HepG2 (cell line): Measurements from ENCODE around the gene BLOC1S4. TPM values are rescaled to one million over a fixed set of nuclear protein-coding genes. Genes with fewer than 3 reads are reported as not detected.

ENCODE experiments used
- ATF3 ChIP-seq: sonication (generic); formaldehyde crosslinking; IDR thresholded peaks from 2 replicates; pipeline ENCODE4 v1.4.0; 2020; ENCODE audit warnings: missing genetic modification reagents
- BHLHE40 ChIP-seq: IDR thresholded peaks from 2 replicates; pipeline ENCODE4 v1.6.1; 2011; ENCODE audit warnings: low read length, improper control_type of control experiment
- DZIP1 ChIP-seq: sonication (generic); formaldehyde crosslinking; IDR thresholded peaks from 2 replicates; pipeline ENCODE4 v1.5.0; 2020; ENCODE audit warnings: mild to moderate bottlenecking, missing genetic modification reagents
- FOSL2 ChIP-seq: sonication (generic); formaldehyde crosslinking; IDR thresholded peaks from 2 replicates; pipeline ENCODE4 v1.4.0; 2020; ENCODE audit warnings: missing genetic modification reagents
- HNRNPL ChIP-seq: fragments of 200-400 bp; formaldehyde crosslinking; IDR thresholded peaks from 2 replicates; pipeline ENCODE4 v1.6.1; 2017; ENCODE audit warnings: mild to moderate bottlenecking, low read depth, low read length
- HOXA3 ChIP-seq: sonication (generic); formaldehyde crosslinking; IDR thresholded peaks from 2 replicates; pipeline ENCODE4 v1.5.0; 2020; ENCODE audit warnings: missing genetic modification reagents
- MED1 ChIP-seq: sonication (generic); formaldehyde crosslinking; IDR thresholded peaks from 2 replicates; pipeline ENCODE4 v1.4.0; 2020; ENCODE audit warnings: missing genetic modification reagents
- RAD51 ChIP-seq: fragments of 450-650 bp; IDR thresholded peaks from 2 replicates; pipeline ENCODE4 v1.6.1; 2016; ENCODE audit warnings: borderline replicate concordance
- SYNCRIP ChIP-seq: fragments of 200-400 bp; formaldehyde crosslinking; IDR thresholded peaks from 2 replicates; pipeline ENCODE4 v1.6.1; 2018; ENCODE audit warnings: mild to moderate bottlenecking, low read depth, low read length; ENCODE audit not compliant: insufficient read depth
- TOE1 ChIP-seq: sonication (generic); formaldehyde crosslinking; IDR thresholded peaks from 2 replicates; pipeline ENCODE4 v1.4.0; 2020; ENCODE audit warnings: mild to moderate bottlenecking, missing genetic modification reagents
- ZNF430 ChIP-seq: sonication (generic); formaldehyde crosslinking; IDR thresholded peaks from 2 replicates; pipeline ENCODE4 v1.9.0; 2021; ENCODE audit warnings: mild to moderate bottlenecking, missing genetic modification reagents
- ZNF546 ChIP-seq: sonication (generic); formaldehyde crosslinking; conservative IDR thresholded peaks from 2 replicates; pipeline ENCODE4 v1.8.1; 2023; ENCODE audit warnings: mild to moderate bottlenecking, missing genetic modification reagents
- ZNF549 ChIP-seq: sonication (generic); formaldehyde crosslinking; IDR thresholded peaks from 2 replicates; pipeline ENCODE4 v1.5.0; 2020; ENCODE audit warnings: missing genetic modification reagents
- ZNF660 ChIP-seq: sonication (generic); formaldehyde crosslinking; IDR thresholded peaks from 2 replicates; pipeline ENCODE4 v1.5.1; 2020; ENCODE audit warnings: mild to moderate bottlenecking, low read depth, missing genetic modification reagents, borderline replicate concordance
- ZNF766 ChIP-seq: sonication (generic); formaldehyde crosslinking; IDR thresholded peaks from 2 replicates; pipeline ENCODE4 v1.5.0; 2020; ENCODE audit warnings: missing genetic modification reagents, borderline replicate concordance
- polyA plus RNA-seq, 8 experiments: library from polyadenylated mRNA; depleted of rRNA in 3 of 8; stranded (reverse) in 7 of 8; unstranded in 1 of 8; fragments of >200 nt; fragmentation: Illumina TruSeq in 4 of 8; extraction: Trizol in 4 of 8; gene quantifications; 2 replicates each; pipeline versions ENCODE4 v1.2.1 to v1.2.3, GENCODE V29; 2011 to 2016; ENCODE audit warnings: low read depth in 4 of 8, missing spikeins in 1 of 8, mixed read lengths in 1 of 8; ENCODE audit not compliant: insufficient read depth in 1 of 8
- total RNA-seq, 5 experiments: library from RNA; depleted of rRNA; stranded (reverse); fragments of >200 nt; fragmentation: Illumina TruSeq; extraction: Trizol; gene quantifications; 2 replicates each; pipeline ENCODE4 v1.2.3, GENCODE V29; 2016; ENCODE audit warnings: low read depth in 1 of 5
- TF ChIP-seq, protein P1 (sequence below): sonication (generic); formaldehyde crosslinking; IDR thresholded peaks from 2 replicates; pipeline ENCODE4 v1.5.0; 2020; ENCODE audit warnings: mild to moderate bottlenecking, missing genetic modification reagents, borderline replicate concordance
- TF ChIP-seq, protein P2 (sequence below): sonication (generic); formaldehyde crosslinking; IDR thresholded peaks from 2 replicates; pipeline ENCODE4 v1.4.0; 2020; ENCODE audit warnings: low read depth, mild to moderate bottlenecking, missing genetic modification reagents

BLOC1S4 gene
- total and polyA plus RNA-seq, 2 of the 13 experiments (the other 11 are each of a cell fraction or from before 2014, with no cell fraction given), result 15.5 to 20.9 TPM

DNA sequence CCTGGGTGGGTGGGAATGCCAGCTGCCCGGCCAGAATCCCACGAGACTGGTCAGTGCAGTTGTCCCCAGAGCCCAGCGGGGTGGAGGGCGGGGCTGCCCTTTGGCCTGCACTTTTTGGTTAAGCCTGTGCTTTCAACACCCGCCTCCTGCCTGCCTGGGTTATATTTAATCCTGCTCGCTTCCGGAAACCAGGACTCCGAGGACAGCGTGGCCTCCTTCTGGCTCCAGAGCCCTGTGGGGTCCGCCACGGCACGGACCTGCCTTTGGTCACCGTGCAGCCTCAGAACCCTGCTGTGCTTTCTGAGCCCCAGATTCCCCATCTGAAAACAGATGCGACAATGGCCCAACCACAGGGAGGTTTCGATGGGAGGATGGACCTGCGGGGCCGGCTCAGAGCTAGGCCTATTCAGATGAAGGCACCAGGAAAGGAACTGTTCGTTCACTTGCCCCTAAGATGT lies 37.2 kb downstream of the BLOC1S4 start (continued):
- TF ChIP-seq SYNCRIP (no peak), BHLHE40 (peak; percentile 26; the same call in 1 of the 2 replicates), ZNF660 (CRISPR knock-in tag) (no peak), ZNF430 (CRISPR knock-in tag) (peak; percentile 88; the same call in 1 of the 2 replicates), DZIP1 (peak; percentile 50; the same call in 1 of the 2 replicates), ZNF549 (CRISPR knock-in tag) (no peak), ZNF766 (CRISPR knock-in tag) (no peak), ATF3 (CRISPR knock-in tag) (no peak), FOSL2 (peak; percentile 38), HNRNPL (peak; percentile 89), HOXA3 (CRISPR knock-in tag) (peak; percentile 85), ZNF546 (CRISPR knock-in tag) (0 out of 2 replicates have a peak, but pooled peaks have one; percentile 42), RAD51 (no peak), MED1 (peak; percentile 93), TOE1 (no peak)
- TF ChIP-seq, protein P1, sequence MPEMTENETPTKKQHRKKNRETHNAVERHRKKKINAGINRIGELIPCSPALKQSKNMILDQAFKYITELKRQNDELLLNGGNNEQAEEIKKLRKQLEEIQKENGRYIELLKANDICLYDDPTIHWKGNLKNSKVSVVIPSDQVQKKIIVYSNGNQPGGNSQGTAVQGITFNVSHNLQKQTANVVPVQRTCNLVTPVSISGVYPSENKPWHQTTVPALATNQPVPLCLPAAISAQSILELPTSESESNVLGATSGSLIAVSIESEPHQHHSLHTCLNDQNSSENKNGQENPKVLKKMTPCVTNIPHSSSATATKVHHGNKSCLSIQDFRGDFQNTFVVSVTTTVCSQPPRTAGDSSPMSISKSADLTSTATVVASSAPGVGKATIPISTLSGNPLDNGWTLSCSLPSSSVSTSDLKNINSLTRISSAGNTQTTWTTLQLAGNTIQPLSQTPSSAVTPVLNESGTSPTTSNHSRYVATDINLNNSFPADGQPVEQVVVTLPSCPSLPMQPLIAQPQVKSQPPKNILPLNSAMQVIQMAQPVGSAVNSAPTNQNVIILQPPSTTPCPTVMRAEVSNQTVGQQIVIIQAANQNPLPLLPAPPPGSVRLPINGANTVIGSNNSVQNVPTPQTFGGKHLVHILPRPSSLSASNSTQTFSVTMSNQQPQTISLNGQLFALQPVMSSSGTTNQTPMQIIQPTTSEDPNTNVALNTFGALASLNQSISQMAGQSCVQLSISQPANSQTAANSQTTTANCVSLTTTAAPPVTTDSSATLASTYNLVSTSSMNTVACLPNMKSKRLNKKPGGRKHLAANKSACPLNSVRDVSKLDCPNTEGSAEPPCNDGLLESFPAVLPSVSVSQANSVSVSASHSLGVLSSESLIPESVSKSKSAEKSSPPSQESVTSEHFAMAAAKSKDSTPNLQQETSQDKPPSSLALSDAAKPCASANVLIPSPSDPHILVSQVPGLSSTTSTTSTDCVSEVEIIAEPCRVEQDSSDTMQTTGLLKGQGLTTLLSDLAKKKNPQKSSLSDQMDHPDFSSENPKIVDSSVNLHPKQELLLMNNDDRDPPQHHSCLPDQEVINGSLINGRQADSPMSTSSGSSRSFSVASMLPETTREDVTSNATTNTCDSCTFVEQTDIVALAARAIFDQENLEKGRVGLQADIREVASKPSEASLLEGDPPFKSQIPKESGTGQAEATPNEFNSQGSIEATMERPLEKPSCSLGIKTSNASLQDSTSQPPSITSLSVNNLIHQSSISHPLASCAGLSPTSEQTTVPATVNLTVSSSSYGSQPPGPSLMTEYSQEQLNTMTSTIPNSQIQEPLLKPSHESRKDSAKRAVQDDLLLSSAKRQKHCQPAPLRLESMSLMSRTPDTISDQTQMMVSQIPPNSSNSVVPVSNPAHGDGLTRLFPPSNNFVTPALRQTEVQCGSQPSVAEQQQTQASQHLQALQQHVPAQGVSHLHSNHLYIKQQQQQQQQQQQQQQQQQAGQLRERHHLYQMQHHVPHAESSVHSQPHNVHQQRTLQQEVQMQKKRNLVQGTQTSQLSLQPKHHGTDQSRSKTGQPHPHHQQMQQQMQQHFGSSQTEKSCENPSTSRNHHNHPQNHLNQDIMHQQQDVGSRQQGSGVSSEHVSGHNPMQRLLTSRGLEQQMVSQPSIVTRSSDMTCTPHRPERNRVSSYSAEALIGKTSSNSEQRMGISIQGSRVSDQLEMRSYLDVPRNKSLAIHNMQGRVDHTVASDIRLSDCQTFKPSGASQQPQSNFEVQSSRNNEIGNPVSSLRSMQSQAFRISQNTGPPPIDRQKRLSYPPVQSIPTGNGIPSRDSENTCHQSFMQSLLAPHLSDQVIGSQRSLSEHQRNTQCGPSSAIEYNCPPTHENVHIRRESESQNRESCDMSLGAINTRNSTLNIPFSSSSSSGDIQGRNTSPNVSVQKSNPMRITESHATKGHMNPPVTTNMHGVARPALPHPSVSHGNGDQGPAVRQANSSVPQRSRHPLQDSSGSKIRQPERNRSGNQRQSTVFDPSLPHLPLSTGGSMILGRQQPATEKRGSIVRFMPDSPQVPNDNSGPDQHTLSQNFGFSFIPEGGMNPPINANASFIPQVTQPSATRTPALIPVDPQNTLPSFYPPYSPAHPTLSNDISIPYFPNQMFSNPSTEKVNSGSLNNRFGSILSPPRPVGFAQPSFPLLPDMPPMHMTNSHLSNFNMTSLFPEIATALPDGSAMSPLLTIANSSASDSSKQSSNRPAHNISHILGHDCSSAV (CRISPR knock-in tag), result no peak
- TF ChIP-seq, protein P2, sequence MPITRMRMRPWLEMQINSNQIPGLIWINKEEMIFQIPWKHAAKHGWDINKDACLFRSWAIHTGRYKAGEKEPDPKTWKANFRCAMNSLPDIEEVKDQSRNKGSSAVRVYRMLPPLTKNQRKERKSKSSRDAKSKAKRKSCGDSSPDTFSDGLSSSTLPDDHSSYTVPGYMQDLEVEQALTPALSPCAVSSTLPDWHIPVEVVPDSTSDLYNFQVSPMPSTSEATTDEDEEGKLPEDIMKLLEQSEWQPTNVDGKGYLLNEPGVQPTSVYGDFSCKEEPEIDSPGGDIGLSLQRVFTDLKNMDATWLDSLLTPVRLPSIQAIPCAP (CRISPR knock-in tag), result no peak
